ENCODE measurements around the gene BATF.
A peak's percentile ranks its signal among the peaks of the same experiment; 100 is the strongest.

BATF gene

GRCh38 chr14:75563931-75564330 lies 41.7 kb downstream of the BATF start:
- no peak for DNase-seq

- DNase-seq, result no peak
These were observed 42.8 kb downstream of the BATF start for GRCh38 chr14:75565056-75565455.

GRCh38 chr14:75566321-75566720 lies 44.1 kb downstream of the BATF start:
- DNase-seq, result no peak

GRCh38 chr14:75566752-75567151 lies 44.5 kb downstream of the BATF start:
- no peak for DNase-seq

- no peak for DNase-seq
These were observed 45.9 kb downstream of the BATF start for GRCh38 chr14:75568140-75568539.

- no peak for DNase-seq
These were observed 46.5 kb downstream of the BATF start for GRCh38 chr14:75568791-75569190.

GRCh38 chr14:75570797-75571196 lies 48.5 kb downstream of the BATF start:
- no peak for DNase-seq

- DNase-seq, result no peak
These were observed 49.8 kb downstream of the BATF start for GRCh38 chr14:75572104-75572503.

- DNase-seq, result no peak
These were observed 54.8 kb downstream of the BATF start for GRCh38 chr14:75577090-75577489.

- DNase-seq, result peak; percentile 72
These were observed 55.4 kb downstream of the BATF start for GRCh38 chr14:75577729-75578101.

- peak; percentile 37 for DNase-seq
These were observed 56.0 kb downstream of the BATF start, which contains the start of gene FLVCR2 for GRCh38 chr14:75578102-75578785. Gene FLVCR2 (plus strand): TSS chr14:75578620. CDS start chr14:75578973, 353 bp downstream.

GRCh38 chr14:75578786-75579337 lies 56.6 kb downstream of the BATF start:
- no peak for DNase-seq

- no peak for DNase-seq
These were observed 57.1 kb downstream of the BATF start for GRCh38 chr14:75579338-75579864.

GRCh38 chr14:75579882-75580281 lies 57.6 kb downstream of the BATF start:
- DNase-seq, result no peak

- no peak for DNase-seq
These were observed 65.1 kb downstream of the BATF start for GRCh38 chr14:75587388-75587787.

GRCh38 chr14:75589931-75590330 lies 67.7 kb downstream of the BATF start:
- DNase-seq, result no peak

- no peak for DNase-seq
These were observed 69.2 kb downstream of the BATF start for GRCh38 chr14:75591331-75591946.

GRCh38 chr14:75591987-75592575 lies 69.8 kb downstream of the BATF start:
- no peak for DNase-seq

GRCh38 chr14:75595226-75595625 lies 73.0 kb downstream of the BATF start:
- DNase-seq, result no peak
